RWPE2 (cell line): Measurements from ENCODE around the gene OBP2B.
A peak's percentile ranks its signal among the peaks of the same experiment; 100 is the strongest.
"Not testable (repeated sequence)": the region's sequence is repeated elsewhere in the genome, so short reads cannot be mapped to it uniquely, and the experiment has no call there.

Source experiments
- ATAC-seq: fragments of 200-7000 bp; cut with Tn5 transposase; 3 replicates; pipeline ENCODE4 v1.9.1; 2021; ENCODE audit warnings: low read depth
- DNase-seq: peaks from one replicate; pipeline ENCODE4 v3.0.0-alpha.2; 2020; ENCODE audit warnings: low spot score
- H3K27ac ChIP-seq: fragments of 450-650 bp; 2 replicates; pipeline ENCODE4 v1.5.1; 2017; ENCODE audit warnings: mild to moderate bottlenecking; ENCODE audit not compliant: poor library complexity, severe bottlenecking
- H3K27me3 ChIP-seq: fragments of 250-450 bp; sonication (Bioruptor Pico); 2 replicates; pipeline ENCODE4 v1.5.1; 2021; ENCODE audit warnings: mild to moderate bottlenecking, moderate library complexity; ENCODE audit not compliant: insufficient read depth, poor library complexity, severe bottlenecking
- H3K36me3 ChIP-seq: fragments of 250-450 bp; sonication (Bioruptor Pico); 2 replicates; pipeline ENCODE4 v1.5.1; 2020; ENCODE audit warnings: low read depth, mild to moderate bottlenecking, moderate library complexity
- H3K4me1 ChIP-seq: fragments of 250-450 bp; sonication (Bioruptor Pico); 2 replicates; pipeline ENCODE4 v1.5.1; 2021; ENCODE audit warnings: mild to moderate bottlenecking, moderate library complexity; ENCODE audit not compliant: insufficient read depth, poor library complexity, severe bottlenecking
- H3K4me3 ChIP-seq: fragments of 250-450 bp; sonication (Bioruptor Pico); 2 replicates; pipeline ENCODE4 v1.5.1; 2021; ENCODE audit warnings: mild to moderate bottlenecking, moderate library complexity; ENCODE audit not compliant: severe bottlenecking
- H3K9me3 ChIP-seq: fragments of 250-450 bp; sonication (Bioruptor Pico); 2 replicates; pipeline ENCODE4 v1.5.1; 2021; ENCODE audit warnings: mild to moderate bottlenecking, moderate library complexity; ENCODE audit not compliant: severe bottlenecking
- TF ChIP-seq, protein P1 (sequence below): fragments of 450-650 bp; IDR thresholded peaks from one replicate; pipeline ENCODE4 v1.5.1; 2017; ENCODE audit warnings: mild to moderate bottlenecking, moderate library complexity; ENCODE audit not compliant: poor library complexity, severe bottlenecking

The OBP2B gene

DNA sequence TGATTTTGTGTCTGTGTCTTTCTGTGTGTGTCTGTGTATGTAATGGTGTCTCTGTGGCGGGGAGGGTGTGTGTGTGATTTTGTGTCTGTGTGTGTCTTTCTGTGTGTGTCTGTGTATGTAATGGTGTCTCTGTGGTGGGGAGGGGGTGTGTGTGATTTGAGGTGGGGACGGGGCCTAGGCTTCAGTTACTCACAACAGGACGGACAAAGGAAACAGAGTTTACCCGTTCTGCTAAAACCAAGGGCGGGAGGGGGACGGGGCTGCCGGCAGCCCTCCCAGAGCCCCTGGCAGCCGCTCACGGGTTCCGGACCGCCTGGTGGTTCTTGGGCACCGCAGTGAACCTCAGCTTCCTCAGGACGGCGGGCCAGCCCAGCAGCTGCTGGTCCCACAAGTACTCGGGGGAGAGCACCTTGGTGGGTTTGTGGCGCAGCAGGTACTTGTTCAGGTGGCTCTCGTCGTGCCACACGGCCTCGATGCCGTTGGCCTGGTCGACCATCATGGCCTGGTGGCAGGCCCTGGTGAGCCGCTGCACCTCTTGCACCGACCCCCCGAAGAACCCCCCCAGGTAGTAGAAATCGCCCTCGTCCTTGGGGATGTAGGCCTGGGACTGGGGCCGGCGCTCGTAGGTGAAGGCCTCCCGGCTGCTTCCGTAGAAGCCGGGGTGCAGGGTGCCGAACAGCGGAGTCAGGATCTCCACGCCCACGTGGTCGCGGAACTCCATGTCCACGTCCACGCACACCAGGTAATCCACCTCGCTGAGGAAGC is 46.5 kb upstream of the OBP2B start:
- no peak overlapping the region for H3K4me3 ChIP-seq
- no peaks in the 10 kb centered on the region for H3K36me3 ChIP-seq
- no peaks in the 10 kb centered on the region for H3K9me3 ChIP-seq
- TF ChIP-seq, protein P1, sequence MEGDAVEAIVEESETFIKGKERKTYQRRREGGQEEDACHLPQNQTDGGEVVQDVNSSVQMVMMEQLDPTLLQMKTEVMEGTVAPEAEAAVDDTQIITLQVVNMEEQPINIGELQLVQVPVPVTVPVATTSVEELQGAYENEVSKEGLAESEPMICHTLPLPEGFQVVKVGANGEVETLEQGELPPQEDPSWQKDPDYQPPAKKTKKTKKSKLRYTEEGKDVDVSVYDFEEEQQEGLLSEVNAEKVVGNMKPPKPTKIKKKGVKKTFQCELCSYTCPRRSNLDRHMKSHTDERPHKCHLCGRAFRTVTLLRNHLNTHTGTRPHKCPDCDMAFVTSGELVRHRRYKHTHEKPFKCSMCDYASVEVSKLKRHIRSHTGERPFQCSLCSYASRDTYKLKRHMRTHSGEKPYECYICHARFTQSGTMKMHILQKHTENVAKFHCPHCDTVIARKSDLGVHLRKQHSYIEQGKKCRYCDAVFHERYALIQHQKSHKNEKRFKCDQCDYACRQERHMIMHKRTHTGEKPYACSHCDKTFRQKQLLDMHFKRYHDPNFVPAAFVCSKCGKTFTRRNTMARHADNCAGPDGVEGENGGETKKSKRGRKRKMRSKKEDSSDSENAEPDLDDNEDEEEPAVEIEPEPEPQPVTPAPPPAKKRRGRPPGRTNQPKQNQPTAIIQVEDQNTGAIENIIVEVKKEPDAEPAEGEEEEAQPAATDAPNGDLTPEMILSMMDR: no peak
- no peaks in the 10 kb centered on the region for H3K4me1 ChIP-seq
- ATAC-seq (no peak), DNase-seq (no peak)
- H3K27me3 ChIP-seq: no peaks in the 10 kb centered on the region
- no peak overlapping the region for H3K27ac ChIP-seq

DNA sequence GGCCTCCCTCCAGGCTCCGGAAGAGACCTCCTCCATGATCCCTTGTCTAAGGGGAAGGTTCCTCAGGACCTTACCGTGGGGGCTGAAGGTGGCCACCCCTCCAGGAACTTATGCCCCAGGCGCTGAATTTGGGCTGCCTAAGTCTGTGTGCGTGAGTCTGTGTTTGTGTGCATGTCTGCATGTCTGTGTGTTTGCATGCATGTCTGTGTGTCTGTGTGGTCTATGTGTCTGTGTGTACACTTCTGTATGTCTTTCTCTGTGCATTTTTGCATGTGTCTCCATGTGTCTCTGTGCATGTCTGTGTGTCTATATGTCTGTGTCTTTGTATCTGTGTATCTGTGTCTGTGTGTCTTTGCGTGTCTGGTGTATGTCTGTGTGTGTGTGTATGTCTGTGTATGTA is 45.4 kb upstream of the OBP2B start:
- Histone ChIP-seq H3K36me3 (no peaks in the 10 kb centered on the region), H3K27ac (no peak overlapping the region), H3K4me3 (no peak overlapping the region), H3K9me3 (no peaks in the 10 kb centered on the region), H3K27me3 (no peaks in the 10 kb centered on the region), H3K4me1 (no peaks in the 10 kb centered on the region)
- DNase-seq (no peak), ATAC-seq (no peak)
- TF ChIP-seq, protein P1: no peak

DNA sequence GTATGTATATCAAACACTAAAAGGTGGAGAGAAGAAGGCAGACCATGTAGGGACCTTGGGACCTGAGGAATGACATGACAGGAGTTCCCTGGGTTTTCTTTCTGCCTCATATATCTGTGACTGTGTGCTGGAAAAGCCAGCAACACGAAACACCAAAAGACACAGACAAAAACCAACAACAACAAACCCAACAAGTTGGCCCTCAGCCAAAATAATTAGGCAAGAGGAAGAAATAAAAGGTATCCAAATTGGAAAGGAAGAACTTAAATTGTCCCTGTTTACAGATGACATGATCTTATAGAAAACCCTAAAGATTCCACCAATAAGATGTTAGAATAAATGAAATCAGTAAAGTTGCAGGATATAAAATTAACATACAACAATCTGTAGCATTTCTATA is 44.2 kb upstream of the OBP2B start:
- Histone ChIP-seq H3K9me3 (no peaks in the 10 kb centered on the region), H3K27me3 (no peaks in the 10 kb centered on the region), H3K4me3 (no peak overlapping the region), H3K27ac (no peak overlapping the region), H3K36me3 (no peaks in the 10 kb centered on the region), H3K4me1 (no peaks in the 10 kb centered on the region)
- no peak for DNase-seq
- no peak for ATAC-seq
- TF ChIP-seq, protein P1: no peak

DNA sequence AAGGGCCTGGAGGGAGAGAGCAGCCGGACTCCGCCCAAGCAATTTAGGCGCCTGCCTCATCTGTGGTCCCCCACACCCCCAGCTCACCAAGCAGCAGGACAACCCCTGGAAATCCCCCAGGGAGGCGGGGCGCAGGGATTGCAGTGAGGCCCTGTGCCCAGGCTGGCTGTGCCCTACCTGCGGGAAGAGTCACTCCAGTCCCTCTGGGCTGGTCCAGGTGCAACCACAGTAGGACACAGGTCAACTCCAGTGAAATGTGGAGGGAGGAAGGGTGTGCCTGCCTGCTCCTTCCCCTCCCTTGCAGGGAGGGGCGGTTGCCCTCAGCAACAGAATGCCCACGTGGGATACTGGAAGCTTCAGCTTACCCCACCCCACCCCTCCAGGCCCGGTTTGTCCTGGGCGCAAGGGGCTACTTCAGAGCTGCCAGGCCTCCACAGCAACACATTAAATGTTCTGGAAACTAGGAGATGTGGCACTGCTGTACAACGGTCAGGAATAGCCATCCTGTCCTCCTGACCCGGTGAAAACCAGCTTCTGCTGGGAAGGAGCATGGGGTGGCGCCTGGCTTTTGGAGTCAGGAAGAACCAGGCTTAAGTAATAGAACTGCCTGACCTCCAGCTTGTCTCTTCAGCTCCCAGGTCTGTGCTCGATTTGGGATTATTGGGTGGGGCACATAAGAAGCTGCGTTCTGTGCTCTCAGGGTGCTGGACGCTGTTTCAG is 43.4 kb upstream of the OBP2B start:
- no peaks in the 10 kb centered on the region for H3K36me3 ChIP-seq
- no peaks in the 10 kb centered on the region for H3K4me1 ChIP-seq
- H3K9me3 ChIP-seq: no peaks in the 10 kb centered on the region
- TF ChIP-seq, protein P1: no peak
- H3K27me3 ChIP-seq: no peaks in the 10 kb centered on the region
- no peak overlapping the region for H3K27ac ChIP-seq
- ATAC-seq (peak; percentile 33; the same call in 1 of the 3 replicates), DNase-seq (no peak)
- no peak overlapping the region for H3K4me3 ChIP-seq

DNA sequence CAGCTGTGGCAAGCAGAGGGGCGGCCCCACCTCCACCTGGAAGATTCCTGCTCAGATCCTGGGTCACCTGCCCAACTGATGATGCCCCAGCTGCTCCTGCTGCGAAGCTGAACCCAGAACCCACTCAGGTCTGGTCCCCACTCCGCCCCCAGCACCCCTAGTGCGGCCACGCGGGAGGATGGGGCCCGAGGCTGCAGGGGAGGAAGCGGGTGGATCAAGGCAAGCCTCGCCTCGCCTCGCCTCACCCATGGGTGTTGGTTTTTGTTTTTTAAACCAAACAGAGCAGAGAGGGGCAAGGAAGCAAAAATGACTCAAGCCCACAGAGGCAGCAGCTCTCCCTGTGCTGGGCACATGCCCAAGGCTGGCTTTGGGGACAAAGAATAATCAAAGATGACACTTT is 42.7 kb upstream of the OBP2B start:
- Histone ChIP-seq H3K27me3 (no peaks in the 10 kb centered on the region), H3K36me3 (no peaks in the 10 kb centered on the region), H3K4me1 (no peaks in the 10 kb centered on the region), H3K27ac (no peak overlapping the region), H3K9me3 (no peaks in the 10 kb centered on the region), H3K4me3 (no peak overlapping the region)
- DNase-seq (no peak), ATAC-seq (no peak)
- TF ChIP-seq, protein P1: no peak

DNA sequence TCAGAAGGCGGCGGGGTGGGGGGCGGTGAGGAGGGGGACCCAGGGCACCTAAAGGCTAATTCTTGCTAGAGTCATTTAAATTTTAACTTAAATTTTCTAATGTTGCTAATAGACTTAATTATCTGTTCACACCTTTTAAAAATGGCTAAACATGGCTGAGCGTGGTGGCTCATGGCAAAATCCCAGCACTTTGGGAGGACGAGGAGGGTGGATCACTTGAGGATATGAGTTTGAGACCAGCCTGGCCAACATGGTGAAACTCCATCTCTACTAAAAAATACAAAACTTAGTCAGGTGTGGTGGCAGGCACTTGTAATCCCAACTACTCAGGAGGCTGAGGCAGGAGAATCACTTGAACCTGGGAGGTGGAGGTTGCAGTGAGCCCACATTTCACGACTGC is 42.2 kb upstream of the OBP2B start:
- ATAC-seq, H3K27me3 ChIP-seq, H3K27ac ChIP-seq, H3K4me3 ChIP-seq, DNase-seq, H3K36me3 ChIP-seq, H3K4me1 ChIP-seq, H3K9me3 ChIP-seq: not testable (repeated sequence)
